KG1 (cell line): ENCODE measurements around the gene POLK.
"Not testable (repeated sequence)": the region's sequence is repeated elsewhere in the genome, so short reads cannot be mapped to it uniquely, and the experiment has no call there.

Source experiments
- DNase-seq: peaks from one replicate; lab custom pipeline; 2025; lab: John Stamatoyannopoulos, UW

The POLK gene

GRCh38 chr5:75510836-75511434, 756 bp upstream of the POLK start:
- no peak for DNase-seq

- DNase-seq = no peak
These were observed 838 bp downstream of the POLK start for GRCh38 chr5:75512383-75513074.

- no peak for DNase-seq
These were observed 2.1 kb downstream of the POLK start for GRCh38 chr5:75513841-75514240.

DNA sequence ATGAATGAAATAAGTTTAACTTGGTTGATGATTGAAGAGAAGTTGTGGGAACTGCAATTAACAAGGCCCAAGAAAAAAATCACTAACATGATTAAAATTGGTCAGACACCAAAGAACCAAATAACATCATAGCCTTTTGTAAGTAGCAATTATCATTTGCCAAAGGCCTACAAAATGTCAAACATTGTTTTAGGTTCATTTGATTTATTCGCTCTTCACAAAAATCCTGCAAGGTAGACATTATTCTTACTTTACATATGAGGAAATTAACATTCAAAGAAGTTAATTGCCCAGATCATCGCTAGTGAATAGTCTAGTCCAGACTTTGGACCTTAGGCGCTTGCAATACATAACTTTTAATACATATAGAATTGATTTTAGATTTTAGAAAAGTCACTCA, 2.6 kb downstream of the POLK start:
- DNase-seq = no peak

- no peak for DNase-seq
These were observed 8.1 kb downstream of the POLK start for GRCh38 chr5:75519761-75520160.

DNA sequence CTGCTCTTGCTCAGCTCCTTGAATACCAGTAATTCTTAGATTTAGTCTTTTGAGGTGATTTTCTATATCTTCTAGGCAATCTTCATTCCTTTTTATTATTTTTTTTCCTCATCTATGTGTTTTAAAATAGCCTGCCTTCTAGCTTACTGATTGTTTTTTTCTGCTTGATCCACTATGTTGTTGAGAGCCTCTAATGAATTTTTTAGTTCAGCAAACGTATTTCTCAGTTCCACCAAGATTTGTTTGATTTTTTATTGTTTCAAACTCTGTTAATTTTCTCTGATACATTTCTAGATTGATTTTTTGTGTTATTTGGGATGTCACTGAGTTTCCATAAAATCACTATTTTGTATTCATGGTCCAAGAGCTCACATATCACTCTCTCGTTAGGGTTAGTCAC, 9.5 kb downstream of the POLK start:
- no peak for DNase-seq

DNA sequence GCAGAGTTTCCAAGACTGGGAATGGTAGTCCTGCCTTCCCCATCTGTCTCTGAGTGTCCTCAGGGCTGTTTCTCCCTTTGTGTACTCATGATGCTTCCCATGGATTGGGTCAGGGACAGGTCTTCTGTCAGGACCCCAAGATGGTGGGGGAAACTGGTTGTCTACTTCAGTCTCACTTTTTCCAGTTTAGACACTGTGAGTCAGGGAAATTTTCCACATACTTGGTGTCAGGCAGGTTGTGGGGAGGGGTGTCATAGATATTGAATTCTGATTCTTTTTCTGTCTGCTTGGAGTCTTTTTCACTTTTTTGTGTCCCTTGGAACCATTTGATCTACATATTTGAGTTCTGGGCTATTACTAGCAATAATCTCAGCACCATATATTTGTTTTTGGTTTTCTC, 10.3 kb downstream of the POLK start:
- no peak for DNase-seq

GRCh38 chr5:75522542-75522941, 10.9 kb downstream of the POLK start:
- no peak for DNase-seq

GRCh38 chr5:75523275-75523674, 11.6 kb downstream of the POLK start:
- no peak for DNase-seq

DNA sequence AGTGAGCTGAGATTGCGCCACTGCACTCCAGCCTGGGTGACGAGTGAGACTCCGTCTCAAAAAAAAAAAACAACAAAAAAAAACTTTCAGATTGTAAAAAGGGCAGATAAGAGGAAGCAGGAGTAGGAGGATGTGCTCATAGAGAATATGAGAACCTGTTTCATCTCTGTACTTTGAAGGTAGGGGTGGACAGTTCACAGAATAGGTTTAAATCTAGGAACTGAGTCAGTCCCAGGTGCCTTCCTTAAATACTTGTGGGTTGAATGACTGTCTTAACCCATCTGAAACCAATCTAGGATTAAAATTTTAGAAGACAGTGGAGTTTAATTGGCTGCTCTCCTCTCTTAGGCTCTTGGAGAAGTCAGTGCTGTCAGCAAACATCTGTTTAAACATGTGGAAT, 12.4 kb downstream of the POLK start:
- no peak for DNase-seq

DNA sequence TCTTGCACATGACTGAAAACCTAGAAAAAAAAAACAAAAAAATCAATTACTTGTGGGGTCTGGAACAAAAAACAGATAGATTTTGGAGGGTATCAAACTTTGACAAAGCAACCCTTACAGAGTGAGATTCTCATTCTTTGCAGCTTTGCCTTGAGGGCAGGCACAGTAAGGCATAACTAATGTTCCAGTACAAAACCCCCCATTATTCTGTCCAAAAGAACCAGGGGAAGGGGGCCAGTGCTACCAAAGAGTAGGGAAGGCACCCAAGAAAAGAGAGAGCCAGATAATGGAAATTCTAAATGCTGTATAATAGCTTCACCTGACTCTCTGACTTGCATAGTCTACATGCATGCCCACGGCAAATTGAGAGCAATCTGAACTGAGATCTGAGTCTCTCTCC, 12.9 kb downstream of the POLK start:
- DNase-seq = no peak

DNA sequence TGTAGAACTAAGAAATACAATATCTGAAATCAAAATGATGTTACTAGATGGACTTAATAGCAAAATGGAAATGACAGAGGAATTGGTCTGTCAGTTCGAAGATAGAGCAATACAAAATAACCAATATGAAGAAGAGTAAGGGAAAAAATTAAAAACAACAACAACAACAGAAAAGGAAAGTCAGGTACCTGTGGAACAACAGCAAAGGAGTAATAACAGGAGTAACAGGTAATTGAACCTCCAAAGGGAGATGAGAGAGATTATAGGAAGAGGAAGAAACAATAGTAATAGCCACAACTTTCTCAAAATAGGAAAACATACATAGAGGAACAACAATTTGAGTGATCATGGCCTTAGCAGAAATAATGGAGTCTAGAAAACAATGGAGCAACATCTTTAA, 13.7 kb downstream of the POLK start:
- no peak for DNase-seq

GRCh38 chr5:75526070-75526469, 14.4 kb downstream of the POLK start:
- DNase-seq = no peak

DNA sequence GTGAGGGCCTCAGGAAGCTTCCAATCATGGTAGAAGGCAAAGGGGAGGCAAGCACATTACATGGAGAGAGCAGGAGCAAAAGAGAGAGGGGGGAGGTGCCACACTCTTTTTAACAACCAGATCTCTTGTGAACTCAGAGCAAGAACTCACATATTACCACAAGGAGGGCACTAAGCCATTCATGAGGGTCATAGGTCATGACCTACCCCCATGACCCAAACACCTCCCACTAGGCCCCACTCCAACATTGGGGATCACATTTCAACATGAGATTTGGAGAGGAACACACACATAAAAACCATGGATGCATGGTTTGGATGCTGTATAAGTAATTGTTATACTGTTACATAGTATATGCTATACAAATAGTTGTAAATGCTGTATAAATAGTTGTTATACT, 17.5 kb downstream of the POLK start:
- no peak for DNase-seq

DNA sequence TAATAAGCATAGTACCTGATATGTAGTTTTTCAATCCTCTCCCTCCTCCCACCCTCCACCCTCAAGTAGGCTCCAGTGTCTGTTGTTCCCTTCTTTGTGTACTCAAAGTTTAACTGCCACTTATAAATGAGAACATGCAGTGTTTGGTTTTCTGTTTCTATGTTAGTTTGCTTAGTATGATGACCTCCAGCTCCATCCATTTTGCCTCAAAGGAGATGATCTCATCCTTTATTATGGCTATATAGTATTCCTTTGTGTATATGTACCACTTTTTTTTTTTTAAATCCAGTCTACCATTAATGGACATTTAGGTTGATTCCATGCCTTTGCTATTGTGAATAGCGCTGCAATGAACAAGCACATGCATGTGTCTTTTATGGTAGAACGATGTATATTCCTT, 20.5 kb downstream of the POLK start:
- no peak for DNase-seq

GRCh38 chr5:75533716-75534115, 22.0 kb downstream of the POLK start:
- DNase-seq = not testable (repeated sequence)

GRCh38 chr5:75534734-75535133, 23.0 kb downstream of the POLK start:
- DNase-seq = no peak

GRCh38 chr5:75536147-75536546, 24.5 kb downstream of the POLK start:
- no peak for DNase-seq

DNA sequence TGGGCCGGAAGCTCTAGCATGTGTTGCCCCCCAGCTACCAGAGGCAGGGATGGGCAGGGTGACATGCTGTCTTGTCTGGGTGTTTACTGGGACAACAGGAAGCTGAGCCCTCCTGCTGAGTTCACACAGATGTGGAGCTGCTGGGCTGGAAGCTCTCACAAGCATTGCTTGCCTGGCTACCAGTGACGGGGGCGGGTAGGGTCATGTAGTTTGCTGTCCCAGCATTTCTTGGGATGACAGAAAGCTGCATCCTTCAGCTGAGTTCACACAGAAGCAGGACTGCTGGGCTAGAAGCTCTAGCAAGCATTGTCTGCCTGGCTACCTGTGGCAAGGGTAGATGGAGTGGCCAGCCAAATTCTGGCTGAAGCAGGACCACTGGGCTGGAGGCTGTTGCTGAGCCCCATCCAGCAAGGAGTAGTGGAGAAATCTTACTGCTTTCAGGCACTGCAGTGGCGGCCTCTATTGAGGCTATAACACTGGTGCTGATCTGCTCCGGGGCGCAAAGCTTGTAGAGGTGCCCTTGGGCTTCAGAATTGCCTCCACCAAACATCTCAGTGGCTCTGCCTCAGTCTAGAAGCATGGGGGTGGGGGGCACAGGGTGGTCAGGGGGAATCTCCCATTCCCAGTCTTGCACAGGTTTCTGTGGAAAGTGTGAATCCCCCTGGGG, 25.1 kb downstream of the POLK start:
- no peak for DNase-seq

GRCh38 chr5:75538211-75538610, 26.5 kb downstream of the POLK start:
- DNase-seq = no peak

DNA sequence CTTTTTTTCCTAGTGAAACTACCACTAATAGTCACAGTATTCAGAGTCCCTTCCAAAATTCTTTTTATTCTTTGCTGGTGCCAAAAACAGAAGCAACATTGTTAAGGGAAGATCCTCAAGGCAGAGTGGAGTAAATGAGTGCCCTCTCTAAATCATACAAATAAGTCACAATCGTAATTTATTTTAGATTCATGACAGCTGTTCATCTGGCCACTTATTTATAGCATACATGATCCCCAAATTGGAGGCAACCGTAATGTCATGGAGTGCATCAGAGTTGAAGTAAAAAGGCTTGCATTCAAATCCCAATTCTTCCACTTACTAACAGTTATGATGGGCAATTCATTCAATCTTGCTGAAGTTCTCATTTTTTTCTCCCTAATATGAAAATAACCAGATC, 33.4 kb downstream of the POLK start:
- no peak for DNase-seq

- DNase-seq = no peak
These were observed 35.1 kb downstream of the POLK start for GRCh38 chr5:75546830-75547229.

DNA sequence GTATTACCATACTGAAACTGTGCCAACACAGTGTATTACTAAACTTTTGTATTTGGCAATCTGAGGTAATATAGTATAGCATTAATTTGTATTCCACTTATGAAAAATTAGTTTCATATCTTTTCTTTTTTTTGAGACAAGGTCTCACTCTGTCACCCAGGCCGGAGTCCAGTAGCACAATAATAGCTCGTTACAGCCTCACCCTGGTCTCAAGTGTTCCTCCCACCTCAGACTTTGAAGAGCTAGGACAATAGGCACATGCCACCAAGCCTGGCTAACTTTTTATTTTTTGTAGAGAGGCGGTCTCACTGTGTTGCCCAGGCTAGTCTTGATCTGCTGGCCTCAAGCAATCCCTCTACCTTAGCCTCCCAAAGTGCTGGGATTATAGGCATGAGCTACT, 36.1 kb downstream of the POLK start:
- DNase-seq = no peak

- DNase-seq = no peak
These were observed 38.9 kb downstream of the POLK start for GRCh38 chr5:75550597-75550996.
